Stimulated activated CD4-positive, alpha-beta T cell treated with anti-CD3 and anti-CD28 coated beads, Interleukin-2, amount 100 ng/mL, for 48 hours (primary cell): Measurements from ENCODE around the gene WAS.
A peak's percentile ranks its signal among the peaks of the same experiment; 100 is the strongest.
"Not testable (repeated sequence)": the region's sequence is repeated elsewhere in the genome, so short reads cannot be mapped to it uniquely, and the experiment has no call there.

Experiments used
- DNase-seq, 2 donors: peaks; one replicate each; pipeline ENCODE4 v3.0.0-alpha.2; 2020

WAS gene

GRCh38 chrX:48688531-48689150 is 5.0 kb downstream of the WAS start:
- no peak for DNase-seq

GRCh38 chrX:48689208-48689920 is 5.8 kb downstream of the WAS start:
- no peak for DNase-seq

- DNase-seq = not testable (repeated sequence)
These were observed 8.1 kb downstream of the WAS start for GRCh38 chrX:48691746-48692145.

GRCh38 chrX:48694776-48695533 is 11.4 kb downstream of the WAS start:
- no peak for DNase-seq

- no peak for DNase-seq
These were observed 11.9 kb downstream of the WAS start for GRCh38 chrX:48695534-48695896.

GRCh38 chrX:48695925-48696300 is 12.3 kb downstream of the WAS start:
- no peak for DNase-seq

- DNase-seq = peak; percentile 72 to 74
These were observed 12.8 kb downstream of the WAS start, which contains the start of gene SUV39H1 for GRCh38 chrX:48696301-48696908. Gene SUV39H1 (plus strand): TSS chrX:48696734. CDS start chrX:48696785, 51 bp downstream.

GRCh38 chrX:48696909-48697727 is 13.5 kb downstream of the WAS start:
- peak in 1 of 2 donors; percentile 28 for DNase-seq

- DNase-seq = no peak
These were observed 14.7 kb downstream of the WAS start for GRCh38 chrX:48698306-48698705.

- no peak for DNase-seq
These were observed 16.6 kb downstream of the WAS start for GRCh38 chrX:48700246-48700645.

GRCh38 chrX:48700951-48701653 is 17.5 kb downstream of the WAS start:
- DNase-seq = no peak

GRCh38 chrX:48702032-48702431 is 18.4 kb downstream of the WAS start:
- DNase-seq = no peak

GRCh38 chrX:48702716-48703115 is 19.1 kb downstream of the WAS start:
- no peak for DNase-seq

GRCh38 chrX:48703228-48703627 is 19.6 kb downstream of the WAS start:
- DNase-seq = no peak

GRCh38 chrX:48703642-48704481 is 20.3 kb downstream of the WAS start:
- DNase-seq = no peak

- no peak for DNase-seq
These were observed 22.3 kb downstream of the WAS start for GRCh38 chrX:48705871-48706270.

GRCh38 chrX:48709522-48710112 is 26.0 kb downstream of the WAS start:
- no peak for DNase-seq

GRCh38 chrX:48711162-48711928 is 27.7 kb downstream of the WAS start:
- DNase-seq = no peak

GRCh38 chrX:48711929-48712505 is 28.4 kb downstream of the WAS start:
- DNase-seq = no peak
